GM10248 (cell line): ENCODE results near the gene ENO2.

ENCODE experiments used
- CTCF ChIA-PET: fragments of 300-600 bp; sonication (Branson Sonifier 250); formaldehyde crosslinking; extraction: SDS; loops from one replicate; lab custom pipeline; 2021; ENCODE audit warnings: antibody characterized with exemption; lab: Yijun Ruan, JAX
- POLR2A ChIA-PET: fragments of 350-650 bp; sonication (Branson Sonifier 250); formaldehyde crosslinking; extraction: SDS; loops from one replicate; lab custom pipeline; 2020; ENCODE audit warnings: antibody characterized with exemption; lab: Yijun Ruan, JAX
- DNase-seq: peaks from one replicate; pipeline ENCODE4 v3.0.0; 2012; ENCODE audit errors: extremely low spot score
- TF ChIP-seq, protein P1 (sequence below): IDR thresholded peaks from 2 replicates; pipeline ENCODE4 v1.5.1; 2012; ENCODE audit warnings: mild to moderate bottlenecking, low read depth; ENCODE audit errors: extremely low read depth, missing control alignments, control extremely low read depth

Gene ENO2

DNA sequence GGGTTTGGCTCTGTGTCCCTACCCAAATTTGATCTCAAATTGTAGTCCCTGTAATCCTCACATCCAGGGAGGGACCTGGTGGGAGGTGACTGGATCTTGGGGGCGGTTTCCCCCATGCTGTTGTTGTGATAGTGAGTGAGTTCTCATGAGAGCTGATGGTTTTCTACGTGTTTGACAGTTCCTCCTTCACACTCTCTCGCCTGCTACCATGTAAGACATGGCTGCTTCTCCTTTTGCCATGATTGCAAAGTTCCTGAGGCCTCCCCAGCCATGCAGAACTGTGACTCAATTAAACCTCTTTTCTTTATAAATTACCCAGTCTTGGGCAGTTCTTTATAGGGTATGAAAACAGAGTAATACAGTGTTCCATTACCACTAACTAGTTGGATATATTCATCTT lies 20.1 kb upstream of the ENO2 start:
- ChIA-PET CTCF (interaction anchor here (0.8 to 1.4 kb wide), 4 partner anchors 16 to 64 kb away, joined by 3 to 7 read pairs (median 3); partner anchors contain the start of gene SPSB2), POLR2A (no interaction called here)
- TF ChIP-seq, protein P1, sequence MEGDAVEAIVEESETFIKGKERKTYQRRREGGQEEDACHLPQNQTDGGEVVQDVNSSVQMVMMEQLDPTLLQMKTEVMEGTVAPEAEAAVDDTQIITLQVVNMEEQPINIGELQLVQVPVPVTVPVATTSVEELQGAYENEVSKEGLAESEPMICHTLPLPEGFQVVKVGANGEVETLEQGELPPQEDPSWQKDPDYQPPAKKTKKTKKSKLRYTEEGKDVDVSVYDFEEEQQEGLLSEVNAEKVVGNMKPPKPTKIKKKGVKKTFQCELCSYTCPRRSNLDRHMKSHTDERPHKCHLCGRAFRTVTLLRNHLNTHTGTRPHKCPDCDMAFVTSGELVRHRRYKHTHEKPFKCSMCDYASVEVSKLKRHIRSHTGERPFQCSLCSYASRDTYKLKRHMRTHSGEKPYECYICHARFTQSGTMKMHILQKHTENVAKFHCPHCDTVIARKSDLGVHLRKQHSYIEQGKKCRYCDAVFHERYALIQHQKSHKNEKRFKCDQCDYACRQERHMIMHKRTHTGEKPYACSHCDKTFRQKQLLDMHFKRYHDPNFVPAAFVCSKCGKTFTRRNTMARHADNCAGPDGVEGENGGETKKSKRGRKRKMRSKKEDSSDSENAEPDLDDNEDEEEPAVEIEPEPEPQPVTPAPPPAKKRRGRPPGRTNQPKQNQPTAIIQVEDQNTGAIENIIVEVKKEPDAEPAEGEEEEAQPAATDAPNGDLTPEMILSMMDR = no peak
- DNase-seq = no peak

DNA sequence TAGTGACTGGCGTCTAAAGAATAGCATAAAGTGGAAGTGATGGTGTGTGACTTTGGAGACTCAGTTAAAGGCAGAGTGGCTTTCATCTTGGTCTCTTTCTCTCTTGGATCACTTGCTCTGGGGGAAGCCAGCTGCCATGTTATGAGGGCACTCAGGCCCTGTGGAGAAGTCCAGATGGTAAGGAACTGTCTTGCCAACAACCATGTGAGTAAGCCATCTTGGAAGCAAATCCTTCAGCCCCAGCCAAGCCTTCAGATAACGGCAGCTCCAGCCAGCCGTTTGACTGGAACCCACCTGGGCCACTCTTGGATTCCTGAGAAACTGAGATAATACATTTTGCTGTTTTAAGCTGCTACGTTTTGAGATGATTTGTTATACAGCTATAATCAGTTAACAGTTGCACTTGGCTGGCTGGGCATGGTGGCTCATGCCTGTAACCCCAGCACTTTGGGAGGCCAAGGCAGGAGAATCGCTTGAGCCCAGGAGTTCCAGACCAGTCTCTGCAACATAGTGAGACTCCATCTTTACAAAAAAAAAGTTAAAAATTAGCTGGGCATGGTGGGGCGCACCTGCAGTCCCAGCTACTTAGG lies 17.4 kb upstream of the ENO2 start:
- DNase-seq = no peak
- CTCF ChIA-PET = interaction anchor here (1.1 to 2.2 kb wide), 4 partner anchors 12 to 54 kb away, joined by 3 to 10 read pairs (median 4); partner anchors contain the start of genes ENO2, PTPN6 and SPSB2
- TF ChIP-seq, protein P1 = no peak
- POLR2A ChIA-PET = no interaction called here

DNA sequence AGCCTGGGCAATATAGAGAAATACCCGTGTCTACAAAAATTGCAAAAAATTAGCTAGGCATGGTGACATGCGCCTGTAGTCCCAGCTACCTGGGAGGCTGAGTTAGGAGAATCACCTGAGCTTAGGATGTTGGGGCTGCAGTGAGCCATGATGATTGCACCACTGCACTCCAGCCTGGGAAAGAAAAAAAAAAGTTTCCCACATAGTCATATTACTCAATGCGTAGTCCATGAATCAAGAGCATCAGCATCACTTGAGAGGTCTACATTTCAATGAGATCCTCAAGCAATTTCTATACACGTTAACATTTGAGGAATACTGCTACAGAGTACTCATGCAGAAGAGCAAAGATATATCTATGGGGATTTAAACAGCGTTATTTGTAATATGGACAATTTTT lies 15.0 kb upstream of the ENO2 start:
- TF ChIP-seq, protein P1 = no peak
- ChIA-PET CTCF (interaction anchor here (1.3 to 2.2 kb wide), 5 partner anchors 8 to 31 kb away, joined by 3 to 10 read pairs (median 7); partner anchors contain the start of genes SPSB2 and TPI1), POLR2A (no interaction called here)
- DNase-seq = no peak

DNA sequence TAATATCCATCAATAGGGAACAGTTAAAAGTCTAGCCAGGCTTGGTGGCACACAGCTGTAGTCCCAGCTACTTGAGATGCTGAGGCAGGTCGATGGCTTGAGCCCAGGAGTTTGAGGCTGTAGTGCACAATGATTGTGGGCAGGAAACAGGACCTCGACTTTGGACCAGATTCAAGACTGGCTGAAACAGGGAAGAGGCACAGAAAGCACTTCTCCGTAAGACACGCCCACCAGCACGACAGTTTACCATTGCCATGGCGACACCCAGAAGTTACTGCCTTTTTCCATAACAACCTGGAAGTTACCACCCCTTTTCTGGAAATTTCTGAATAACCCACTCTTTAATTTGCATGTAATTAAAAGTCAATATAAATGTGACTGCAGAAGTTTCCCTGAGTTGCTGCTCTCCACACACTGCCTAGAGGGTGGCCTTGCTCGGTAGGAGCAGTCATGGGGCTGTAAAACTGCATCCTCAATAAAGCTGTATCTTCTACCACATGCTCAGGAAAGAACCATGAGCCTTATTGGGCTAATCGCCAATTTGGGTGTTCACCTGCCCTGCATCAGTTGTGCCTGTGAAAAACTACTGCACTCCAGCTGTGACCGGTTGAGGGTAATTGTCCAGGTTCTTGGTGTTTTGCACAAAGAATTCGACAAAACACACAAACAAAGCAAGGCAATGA lies 14.4 kb upstream of the ENO2 start:
- no peak for DNase-seq
- CTCF ChIA-PET = interaction anchor here (1.0 to 2.2 kb wide), 6 partner anchors 9 to 65 kb away, joined by 3 to 10 read pairs (median 6); partner anchors contain the start of genes SPSB2 and TPI1
- POLR2A ChIA-PET = no interaction called here
- TF ChIP-seq, protein P1 = no peak

DNA sequence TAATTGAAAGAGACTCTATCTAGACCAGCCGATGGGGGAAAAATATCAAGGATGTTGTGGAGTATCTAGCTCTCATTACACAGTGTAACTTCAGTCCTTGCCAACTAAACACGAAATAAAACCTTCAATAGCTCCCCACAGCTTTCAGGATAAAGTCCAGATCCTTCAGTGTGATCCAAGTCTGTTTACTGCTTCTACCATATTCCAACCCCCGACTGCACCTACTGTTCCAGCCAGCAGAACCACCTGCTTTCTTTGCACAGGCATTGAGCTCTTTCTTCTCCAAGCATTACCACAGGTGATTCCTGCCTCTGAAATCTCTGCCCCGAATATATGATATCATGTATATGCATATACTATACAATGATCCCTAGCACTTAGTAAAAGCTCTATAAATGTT lies 11.9 kb upstream of the ENO2 start:
- DNase-seq = no peak
- ChIA-PET CTCF (interaction anchor here (1.0 to 4.9 kb wide), 7 partner anchors 9 to 206 kb away, joined by 3 to 27 read pairs (median 6); partner anchors contain the start of genes MLF2 and SPSB2), POLR2A (interaction anchor here (0.7 to 1.3 kb wide), 3 partner anchors 11 to 35 kb away, joined by 3 to 4 read pairs (median 3); partner anchors contain the start of genes SPSB2 and TPI1)
- TF ChIP-seq, protein P1 = no peak

DNA sequence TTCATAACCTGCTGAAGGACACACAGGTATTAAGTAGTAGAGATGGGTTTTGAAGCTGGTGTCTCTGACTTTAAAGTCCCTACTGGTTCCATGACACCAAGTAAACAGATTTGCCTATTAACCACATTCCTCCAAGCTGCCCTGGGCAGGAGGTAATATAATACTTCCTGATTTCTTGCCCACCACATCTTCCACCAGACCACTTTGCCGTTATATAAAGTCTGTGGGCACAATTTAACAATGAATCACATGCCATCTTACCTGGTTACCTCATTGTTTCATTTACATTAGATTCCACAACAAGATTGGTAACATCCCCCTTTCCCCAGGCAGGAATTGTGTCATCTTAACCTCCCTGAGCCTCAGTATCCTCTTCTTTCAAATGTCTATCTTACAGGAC lies 10.7 kb upstream of the ENO2 start:
- ChIA-PET POLR2A (no interaction called here), CTCF (interaction anchor here (0.7 to 4.9 kb wide), 5 partner anchors 12 to 68 kb away, joined by 3 to 27 read pairs (median 3); partner anchors contain the start of gene SPSB2)
- TF ChIP-seq, protein P1 = no peak
- no peak for DNase-seq
